HG03095 (cell line): Measurements from ENCODE around the gene MRPL12.
"Not testable (repeated sequence)": the region's sequence is repeated elsewhere in the genome, so short reads cannot be mapped to it uniquely, and the experiment has no call there.

ENCODE experiments used
- ATAC-seq: cut with Tn5 transposase; IDR thresholded peaks from one replicate; pipeline ENCODE4 v1.9.1; 2021; ENCODE audit warnings: moderate library complexity; ENCODE audit not compliant: unreplicated experiment

Gene MRPL12

GRCh38 chr17:81737947-81738800, 35.0 kb downstream of the MRPL12 start:
- ATAC-seq, result no peak

DNA sequence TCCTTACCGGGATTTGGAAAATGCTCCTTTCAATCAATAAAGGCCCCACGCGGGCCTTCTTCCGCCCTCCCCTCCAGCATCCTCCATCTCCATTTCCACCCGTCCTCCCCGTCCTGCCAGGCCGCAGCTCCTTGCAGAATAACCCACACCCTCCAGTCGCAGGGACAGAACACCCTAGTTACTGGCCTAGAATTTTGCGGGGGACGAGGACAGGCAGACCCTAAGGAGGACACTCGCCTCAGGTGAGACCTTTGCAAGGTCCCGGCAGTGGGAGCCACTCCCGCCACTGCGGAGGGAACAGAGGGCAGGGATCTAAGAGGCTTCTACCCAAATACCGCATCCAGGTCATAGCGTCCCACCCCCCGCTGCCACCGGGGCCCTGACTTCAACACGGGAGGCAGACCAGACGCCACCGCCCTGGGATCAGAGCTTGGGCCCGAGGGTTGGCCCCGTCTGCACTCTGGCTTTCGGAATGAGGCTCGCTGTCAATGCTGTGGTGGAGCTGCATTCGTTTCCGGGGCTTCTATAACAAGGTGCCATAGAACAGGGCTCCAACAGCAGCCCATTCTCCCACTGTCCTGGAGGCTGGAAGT, 35.7 kb downstream of the MRPL12 start:
- no peak for ATAC-seq

GRCh38 chr17:81739593-81739992, 36.4 kb downstream of the MRPL12 start:
- ATAC-seq, result not testable (repeated sequence)

- ATAC-seq, result no peak
These were observed 37.3 kb downstream of the MRPL12 start for GRCh38 chr17:81740395-81740961.

DNA sequence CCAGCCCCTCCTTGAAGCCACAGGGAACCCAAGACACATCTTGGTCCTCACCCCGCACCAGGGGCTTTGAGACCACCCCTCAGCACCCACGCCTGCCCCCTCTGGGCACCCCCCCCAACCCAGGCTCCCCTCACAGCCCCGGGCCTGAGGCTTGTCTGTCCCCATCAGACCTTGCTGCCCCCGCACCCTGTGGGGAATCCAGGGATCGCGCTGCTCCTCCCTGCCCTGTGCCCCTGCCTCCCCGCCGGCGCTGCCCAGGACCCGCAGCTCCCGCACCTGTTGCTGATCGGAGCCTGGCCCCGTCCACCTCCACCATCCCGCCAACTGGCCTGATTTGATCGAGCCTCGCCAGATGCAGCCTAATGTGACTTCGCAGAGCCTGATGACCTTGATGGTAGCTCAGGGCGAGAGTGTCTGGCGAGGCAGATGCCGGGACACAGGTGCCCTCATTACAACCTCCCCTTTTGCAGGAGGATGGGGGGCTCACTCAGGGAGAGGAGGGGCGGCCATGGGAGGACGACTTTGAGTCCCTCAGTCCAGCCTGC, 38.0 kb downstream of the MRPL12 start:
- ATAC-seq, result no peak

DNA sequence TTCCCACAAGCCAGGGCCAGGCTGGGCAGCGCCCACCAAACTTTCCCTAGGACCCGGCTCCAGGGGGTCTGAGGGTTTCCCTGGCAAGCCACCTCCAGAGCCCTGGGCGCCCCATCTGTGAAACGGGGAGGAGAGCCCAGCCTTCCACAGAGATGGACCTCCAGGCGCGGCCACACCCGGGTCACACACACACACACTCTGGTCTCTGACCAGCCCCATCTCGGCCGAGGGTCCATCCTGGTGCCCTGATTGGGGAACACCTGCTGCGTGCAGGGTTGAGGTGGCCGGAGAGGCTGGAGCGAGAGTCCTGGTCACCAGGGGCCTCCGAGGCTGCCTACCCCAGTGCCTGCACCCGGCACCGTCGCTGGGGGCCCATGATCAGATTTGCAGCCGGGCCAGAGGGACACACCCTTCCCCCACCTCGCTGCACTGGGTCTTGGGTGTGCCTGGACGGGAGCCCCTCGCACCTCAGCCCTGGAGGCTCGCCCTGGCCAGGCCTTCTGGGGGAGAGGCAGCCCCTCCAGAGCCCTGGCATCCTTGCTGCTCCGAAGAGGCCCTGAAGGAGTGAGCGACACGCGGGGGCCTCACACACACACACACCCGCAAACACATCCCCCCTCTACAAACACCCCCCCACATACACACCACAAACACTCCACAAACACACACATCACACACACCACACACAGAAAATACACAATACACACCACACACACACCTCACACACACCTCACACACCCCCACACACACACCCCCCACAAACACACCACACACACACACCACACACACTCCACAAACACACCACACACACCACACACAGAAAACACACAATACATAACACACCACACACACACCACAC, 38.7 kb downstream of the MRPL12 start:
- no peak for ATAC-seq
